PFSK-1 (cell line): ENCODE data around the gene PFAS.

Experiments
- FOXP2 ChIP-seq: optimal IDR thresholded peaks from 2 replicates; pipeline ENCODE3; 2011; ENCODE audit warnings: borderline replicate concordance, control low read depth, inconsistent platforms; ENCODE audit not compliant: insufficient read depth; ENCODE audit errors: extremely low read length, extremely low read depth
- POLR2AphosphoS5 ChIP-seq: IDR thresholded peaks from 2 replicates; pipeline ENCODE4 v1.6.1; 2012; ENCODE audit warnings: low read depth, mild to moderate bottlenecking, control low read depth, low read length, moderate library complexity
- SIN3A ChIP-seq: IDR thresholded peaks from 2 replicates; pipeline ENCODE4 v1.6.1; 2012; ENCODE audit warnings: mild to moderate bottlenecking, low read length, moderate library complexity, borderline replicate concordance; ENCODE audit not compliant: insufficient read depth
- TAF1 ChIP-seq: IDR thresholded peaks from 2 replicates; pipeline ENCODE4 v1.6.1; 2012; ENCODE audit warnings: low read length, control low read depth, borderline replicate concordance; ENCODE audit not compliant: insufficient read depth
- TF ChIP-seq, protein P1 (sequence below), 2 experiments: IDR thresholded peaks; 2 replicates each; pipeline versions ENCODE4 v1.6.1 to v1.8.0; 2011 to 2012; ENCODE audit warnings: low read depth in 2 of 2, low read length in 2 of 2, control low read depth in 1 of 2, inconsistent platforms in 1 of 2, mild to moderate bottlenecking in 1 of 2, moderate library complexity in 1 of 2; ENCODE audit not compliant: insufficient read depth in 1 of 2

PFAS gene

DNA sequence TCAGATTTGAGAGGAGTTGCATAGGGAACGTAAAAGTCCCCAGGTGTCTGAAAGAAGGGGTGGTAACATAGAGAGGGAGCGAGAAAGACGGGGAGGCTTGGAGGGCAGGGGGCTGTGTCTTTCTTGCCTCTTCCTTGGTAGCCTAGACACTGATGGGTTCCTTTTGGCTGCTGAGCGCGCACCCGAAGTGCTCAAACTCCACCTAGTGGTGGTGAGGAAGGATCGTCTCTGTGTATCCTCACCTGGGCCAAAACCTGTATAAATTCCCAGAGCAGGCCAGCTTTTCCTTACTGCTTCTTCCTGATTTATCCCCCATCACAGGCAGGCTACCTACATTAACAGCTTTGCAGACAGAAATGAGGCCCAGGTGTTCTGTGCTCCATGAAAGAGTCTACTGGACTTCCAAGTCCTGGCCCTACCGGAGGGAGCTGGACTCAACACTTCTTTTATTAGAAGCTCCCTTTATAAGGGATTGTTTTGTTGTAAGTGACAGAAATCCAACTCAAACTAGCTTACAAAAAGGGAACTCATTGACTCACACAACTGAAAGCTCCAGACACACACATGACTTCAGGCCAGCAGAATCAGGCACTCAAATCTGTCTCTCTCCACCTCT lies 51.6 kb downstream of the PFAS start:
- TF ChIP-seq FOXP2 (peak; percentile 34), POLR2AphosphoS5 (no peak)

DNA sequence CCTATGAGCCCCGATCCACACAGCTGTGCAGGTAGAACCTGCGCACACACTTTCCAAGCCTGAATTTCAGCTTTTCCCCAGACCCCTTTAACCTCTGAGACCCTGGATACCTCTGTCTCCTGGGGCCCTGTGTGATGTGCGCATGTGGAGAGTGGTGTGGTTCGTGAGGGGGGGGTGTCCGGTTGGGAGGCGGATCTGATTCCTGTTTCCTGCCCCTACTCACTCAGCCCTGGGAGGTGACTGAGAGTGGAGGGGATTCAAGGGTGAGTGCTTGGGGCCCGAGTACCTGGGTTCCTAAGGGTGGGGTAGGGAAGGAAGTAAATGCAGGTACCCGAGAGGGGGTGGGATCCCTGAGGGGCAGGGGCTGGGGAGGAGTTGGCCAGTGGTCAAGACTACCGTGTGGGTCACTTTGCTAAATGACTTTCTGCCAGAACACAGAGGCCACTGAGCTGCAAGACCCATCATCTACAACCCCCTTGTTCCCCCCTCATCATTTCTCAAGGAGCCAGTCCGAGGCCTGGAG lies 61.6 kb downstream of the PFAS start:
- no peak; the same call in 1 of the 2 replicates for TF ChIP-seq POLR2AphosphoS5
- TF ChIP-seq FOXP2 = peak; percentile 59
- peak; percentile 78; the same call in 1 of the 2 replicates for TF ChIP-seq SIN3A
- TF ChIP-seq, protein P1, sequence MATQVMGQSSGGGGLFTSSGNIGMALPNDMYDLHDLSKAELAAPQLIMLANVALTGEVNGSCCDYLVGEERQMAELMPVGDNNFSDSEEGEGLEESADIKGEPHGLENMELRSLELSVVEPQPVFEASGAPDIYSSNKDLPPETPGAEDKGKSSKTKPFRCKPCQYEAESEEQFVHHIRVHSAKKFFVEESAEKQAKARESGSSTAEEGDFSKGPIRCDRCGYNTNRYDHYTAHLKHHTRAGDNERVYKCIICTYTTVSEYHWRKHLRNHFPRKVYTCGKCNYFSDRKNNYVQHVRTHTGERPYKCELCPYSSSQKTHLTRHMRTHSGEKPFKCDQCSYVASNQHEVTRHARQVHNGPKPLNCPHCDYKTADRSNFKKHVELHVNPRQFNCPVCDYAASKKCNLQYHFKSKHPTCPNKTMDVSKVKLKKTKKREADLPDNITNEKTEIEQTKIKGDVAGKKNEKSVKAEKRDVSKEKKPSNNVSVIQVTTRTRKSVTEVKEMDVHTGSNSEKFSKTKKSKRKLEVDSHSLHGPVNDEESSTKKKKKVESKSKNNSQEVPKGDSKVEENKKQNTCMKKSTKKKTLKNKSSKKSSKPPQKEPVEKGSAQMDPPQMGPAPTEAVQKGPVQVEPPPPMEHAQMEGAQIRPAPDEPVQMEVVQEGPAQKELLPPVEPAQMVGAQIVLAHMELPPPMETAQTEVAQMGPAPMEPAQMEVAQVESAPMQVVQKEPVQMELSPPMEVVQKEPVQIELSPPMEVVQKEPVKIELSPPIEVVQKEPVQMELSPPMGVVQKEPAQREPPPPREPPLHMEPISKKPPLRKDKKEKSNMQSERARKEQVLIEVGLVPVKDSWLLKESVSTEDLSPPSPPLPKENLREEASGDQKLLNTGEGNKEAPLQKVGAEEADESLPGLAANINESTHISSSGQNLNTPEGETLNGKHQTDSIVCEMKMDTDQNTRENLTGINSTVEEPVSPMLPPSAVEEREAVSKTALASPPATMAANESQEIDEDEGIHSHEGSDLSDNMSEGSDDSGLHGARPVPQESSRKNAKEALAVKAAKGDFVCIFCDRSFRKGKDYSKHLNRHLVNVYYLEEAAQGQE (IDR thresholded peaks at IDR 0.05; ENCODE audit: insufficient read depth in 1 of 2, low read depth in 2 of 2, low read length in 2 of 2) = peak in 1 of 2 experiments; percentile 24; a peak in 1 of 4 replicates
- TF ChIP-seq TAF1 = peak; percentile 79; the same call in 1 of the 2 replicates

DNA sequence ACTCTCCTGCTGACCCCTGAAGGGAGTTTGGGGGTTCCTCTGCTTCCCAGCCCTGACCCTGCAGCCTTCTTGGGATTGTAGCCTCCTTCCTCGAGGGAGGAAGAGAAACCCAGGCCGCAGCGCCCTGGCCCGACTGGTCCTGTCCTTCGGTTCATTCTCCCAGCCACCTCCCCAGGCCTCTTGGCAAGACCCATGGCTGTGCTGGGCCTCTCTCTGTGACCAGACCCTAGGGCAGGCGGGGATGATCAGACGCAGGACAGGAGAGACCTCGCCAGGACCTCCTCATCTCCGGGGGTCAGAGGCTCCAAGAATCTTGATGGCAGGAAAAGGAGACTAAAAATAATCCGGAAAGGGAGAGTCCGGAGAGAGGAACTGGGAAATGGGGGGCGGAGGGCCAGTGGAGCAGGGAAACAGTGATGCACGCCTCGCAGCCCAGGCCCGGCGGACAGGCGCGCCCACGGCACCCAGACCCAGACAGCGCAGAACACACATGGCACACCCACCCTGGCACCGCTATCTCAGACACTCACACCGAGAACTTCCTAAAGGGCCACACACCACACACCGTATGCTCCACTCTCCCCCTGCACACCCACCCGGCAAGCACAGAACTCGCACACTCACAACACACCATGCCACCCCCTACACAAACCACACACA lies 62.2 kb downstream of the PFAS start:
- peak; percentile 37 for TF ChIP-seq FOXP2
- TF ChIP-seq, protein P1 (IDR thresholded peaks at IDR 0.05; ENCODE audit: insufficient read depth in 1 of 2, low read depth in 2 of 2, low read length in 2 of 2) = no peak

DNA sequence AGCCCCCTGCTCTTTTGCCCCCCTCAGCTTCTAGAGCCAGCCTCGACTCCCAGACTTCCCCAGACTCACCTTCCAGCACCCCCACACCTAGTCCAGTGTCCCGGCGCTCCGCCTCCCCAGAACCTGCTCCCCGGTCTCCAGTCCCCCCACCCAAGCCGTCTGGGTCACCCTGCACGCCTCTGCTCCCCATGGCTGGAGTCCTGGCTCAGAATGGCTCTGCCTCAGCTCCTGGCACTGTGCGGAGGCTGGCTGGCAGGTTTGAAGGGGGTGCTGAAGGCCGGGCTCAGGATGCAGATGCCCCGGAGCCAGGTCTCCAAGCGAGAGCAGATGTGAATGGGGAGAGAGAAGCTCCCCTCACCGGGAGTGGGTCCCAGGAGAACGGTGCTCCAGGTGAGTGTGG lies 63.2 kb downstream of the PFAS start:
- TF ChIP-seq POLR2AphosphoS5 (no peak), SIN3A (no peak), FOXP2 (no peak), TAF1 (no peak)
- TF ChIP-seq, protein P1 (IDR thresholded peaks at IDR 0.05; ENCODE audit: insufficient read depth in 1 of 2, low read depth in 2 of 2, low read length in 2 of 2) = no peak

DNA sequence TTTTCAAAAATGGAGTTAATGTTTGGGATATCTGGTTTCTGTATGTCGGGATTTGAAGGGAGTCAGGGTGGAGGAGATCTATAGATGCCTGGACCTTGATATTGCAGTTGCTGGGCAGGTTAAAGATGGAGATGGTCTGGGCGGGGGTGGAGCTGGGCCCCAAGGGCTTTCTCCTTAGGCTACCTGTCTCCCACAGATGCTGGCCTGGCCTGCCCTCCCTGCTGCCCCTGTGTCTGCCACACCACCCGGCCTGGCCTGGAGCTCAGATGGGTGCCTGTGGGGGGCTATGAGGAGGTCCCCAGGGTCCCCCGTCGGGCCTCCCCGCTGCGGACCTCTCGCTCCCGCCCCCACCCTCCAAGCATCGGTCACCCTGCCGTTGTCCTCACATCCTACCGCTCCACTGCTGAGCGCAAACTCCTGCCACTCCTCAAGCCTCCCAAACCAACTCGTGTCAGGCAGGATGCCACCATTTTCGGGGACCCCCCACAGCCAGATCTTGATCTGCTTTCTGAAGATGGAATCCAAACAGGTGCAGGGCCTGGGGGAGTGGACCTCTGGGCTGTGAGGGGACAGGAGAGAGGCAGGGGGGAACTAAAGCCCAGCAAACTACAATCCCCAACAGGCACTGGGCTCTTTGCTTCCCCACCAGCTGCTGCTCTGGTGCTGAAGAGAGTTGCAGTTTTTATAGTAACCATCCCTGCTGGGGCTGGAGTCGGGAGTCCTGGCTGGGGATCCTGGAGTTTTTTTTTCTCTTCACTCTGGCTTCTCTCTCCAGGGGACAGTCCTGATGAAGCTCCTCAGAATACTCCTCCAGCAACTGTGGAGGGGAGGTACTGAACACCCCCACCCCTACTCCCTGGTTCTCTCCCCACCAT lies 63.9 kb downstream of the PFAS start:
- TF ChIP-seq TAF1 (no peak), POLR2AphosphoS5 (no peak), SIN3A (no peak), FOXP2 (no peak)
- TF ChIP-seq, protein P1 (IDR thresholded peaks at IDR 0.05; ENCODE audit: insufficient read depth in 1 of 2, low read depth in 2 of 2, low read length in 2 of 2) = no peak
